ENCODE data around the gene UNC93B1.
"Not testable (repeated sequence)": the region's sequence is repeated elsewhere in the genome, so short reads cannot be mapped to it uniquely, and the experiment has no call there.

Gene UNC93B1

GRCh38 chr11:67983951-67984350, 19.9 kb downstream of the UNC93B1 start:
- Histone ChIP-seq H3K79me2 (ENCODE audit: insufficient read depth, low read length) (no peaks in the 10 kb centered on the region), H3K4me3 (ENCODE audit: low read length, poor library complexity, severe bottlenecking) (no peak overlapping the region), H3K27me3 (ENCODE audit: insufficient read depth, low read length, poor library complexity, severe bottlenecking) (no peaks in the 10 kb centered on the region), H3K4me1 (ENCODE audit: insufficient read depth, low read length, poor library complexity, severe bottlenecking) (no peaks in the 10 kb centered on the region), H4K20me1 (ENCODE audit: insufficient read depth, low read length, poor library complexity, severe bottlenecking) (no peaks in the 10 kb centered on the region), H3K9me2 (replicated peaks; ENCODE audit: low read depth, low read length) (no peaks in the 10 kb centered on the region), H3F3A (ENCODE audit: low read depth) (no peaks in the 10 kb centered on the region), H3K9me3 (ENCODE audit: insufficient read depth, low read depth, low read length) (no peaks in the 10 kb centered on the region), H2AFZ (ENCODE audit: low read length) (no peak overlapping the region), H3K36me3 (ENCODE audit: insufficient read depth, low read length) (no peaks in the 10 kb centered on the region), H3K9ac (ENCODE audit: low read depth, low read length, poor library complexity, severe bottlenecking) (no peak overlapping the region), H3K4me2 (ENCODE audit: low read depth, low read length, poor library complexity, severe bottlenecking) (no peak overlapping the region)
- TF ChIP-seq, protein P1, sequence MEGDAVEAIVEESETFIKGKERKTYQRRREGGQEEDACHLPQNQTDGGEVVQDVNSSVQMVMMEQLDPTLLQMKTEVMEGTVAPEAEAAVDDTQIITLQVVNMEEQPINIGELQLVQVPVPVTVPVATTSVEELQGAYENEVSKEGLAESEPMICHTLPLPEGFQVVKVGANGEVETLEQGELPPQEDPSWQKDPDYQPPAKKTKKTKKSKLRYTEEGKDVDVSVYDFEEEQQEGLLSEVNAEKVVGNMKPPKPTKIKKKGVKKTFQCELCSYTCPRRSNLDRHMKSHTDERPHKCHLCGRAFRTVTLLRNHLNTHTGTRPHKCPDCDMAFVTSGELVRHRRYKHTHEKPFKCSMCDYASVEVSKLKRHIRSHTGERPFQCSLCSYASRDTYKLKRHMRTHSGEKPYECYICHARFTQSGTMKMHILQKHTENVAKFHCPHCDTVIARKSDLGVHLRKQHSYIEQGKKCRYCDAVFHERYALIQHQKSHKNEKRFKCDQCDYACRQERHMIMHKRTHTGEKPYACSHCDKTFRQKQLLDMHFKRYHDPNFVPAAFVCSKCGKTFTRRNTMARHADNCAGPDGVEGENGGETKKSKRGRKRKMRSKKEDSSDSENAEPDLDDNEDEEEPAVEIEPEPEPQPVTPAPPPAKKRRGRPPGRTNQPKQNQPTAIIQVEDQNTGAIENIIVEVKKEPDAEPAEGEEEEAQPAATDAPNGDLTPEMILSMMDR (conservative IDR thresholded peaks at IDR 0.05; ENCODE audit: low read length), result no peak
- no peak for TF ChIP-seq EZH2phosphoT487 (IDR thresholded peaks at IDR 0.05; ENCODE audit: borderline replicate concordance)

DNA sequence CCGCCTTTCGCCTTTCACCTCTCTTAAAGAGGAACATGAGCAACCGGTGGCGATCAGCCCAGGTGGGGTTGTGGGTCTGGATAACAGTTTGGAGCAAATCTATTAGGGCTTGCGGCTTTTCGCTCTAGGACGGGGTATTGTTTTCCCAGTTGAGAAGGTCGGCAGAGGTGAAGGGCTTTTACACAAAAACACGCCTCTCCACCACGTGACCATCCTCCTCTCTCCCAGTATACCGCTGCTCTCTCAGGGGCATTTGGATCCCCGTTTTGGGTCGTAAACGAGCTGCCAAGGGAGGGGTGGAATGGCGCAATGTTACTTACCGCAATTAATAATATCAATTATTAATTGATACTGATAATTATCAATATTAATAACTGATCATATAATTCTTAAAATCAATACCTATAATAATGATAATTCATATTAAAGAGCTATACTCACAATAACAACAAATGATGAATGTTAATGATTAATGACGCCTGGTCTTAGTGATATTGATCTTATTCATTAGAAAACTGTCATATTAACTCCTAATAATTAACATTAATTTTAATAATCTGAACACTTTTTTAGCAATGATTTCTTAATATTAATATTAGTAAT, 21.5 kb downstream of the UNC93B1 start:
- H3K4me1 ChIP-seq (ENCODE audit: insufficient read depth, low read length, poor library complexity, severe bottlenecking); H3K9ac ChIP-seq (ENCODE audit: low read depth, low read length, poor library complexity, severe bottlenecking); H3K79me2 ChIP-seq (ENCODE audit: insufficient read depth, low read length); H2AFZ ChIP-seq (ENCODE audit: low read length); H3F3A ChIP-seq (ENCODE audit: low read depth); H3K4me2 ChIP-seq (ENCODE audit: low read depth, low read length, poor library complexity, severe bottlenecking); H3K4me3 ChIP-seq (ENCODE audit: low read length, poor library complexity, severe bottlenecking); H4K20me1 ChIP-seq (ENCODE audit: insufficient read depth, low read length, poor library complexity, severe bottlenecking); H3K36me3 ChIP-seq (ENCODE audit: insufficient read depth, low read length); H3K27me3 ChIP-seq (ENCODE audit: insufficient read depth, low read length, poor library complexity, severe bottlenecking); H3K9me2 ChIP-seq (replicated peaks; ENCODE audit: low read depth, low read length); H3K9me3 ChIP-seq (ENCODE audit: insufficient read depth, low read depth, low read length): not testable (repeated sequence)

DNA sequence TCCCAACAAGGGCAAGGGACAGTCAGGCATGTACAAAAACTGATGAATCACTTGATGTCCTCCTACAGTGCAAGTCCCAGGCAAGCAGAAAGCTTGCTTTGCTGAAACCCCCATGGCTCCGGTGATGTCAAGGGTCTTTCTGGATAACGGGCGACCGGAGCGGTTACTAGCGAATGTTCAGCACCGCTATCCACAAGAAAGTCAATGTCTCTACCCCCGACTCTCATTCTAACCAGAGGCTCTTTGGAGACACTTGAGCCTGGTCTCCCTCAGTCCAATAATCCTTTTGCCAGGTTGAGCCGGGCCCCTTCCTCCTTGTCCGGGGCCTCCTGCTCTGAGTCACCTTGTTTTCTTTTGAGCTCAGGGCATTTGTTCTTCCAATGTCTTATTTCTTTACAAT, 22.7 kb downstream of the UNC93B1 start:
- H3K9ac ChIP-seq (ENCODE audit: low read depth, low read length, poor library complexity, severe bottlenecking); H2AFZ ChIP-seq (ENCODE audit: low read length); H3K4me1 ChIP-seq (ENCODE audit: insufficient read depth, low read length, poor library complexity, severe bottlenecking); H3K9me3 ChIP-seq (ENCODE audit: insufficient read depth, low read depth, low read length); H3K27me3 ChIP-seq (ENCODE audit: insufficient read depth, low read length, poor library complexity, severe bottlenecking); H3F3A ChIP-seq (ENCODE audit: low read depth); H3K9me2 ChIP-seq (replicated peaks; ENCODE audit: low read depth, low read length); H4K20me1 ChIP-seq (ENCODE audit: insufficient read depth, low read length, poor library complexity, severe bottlenecking); H3K79me2 ChIP-seq (ENCODE audit: insufficient read depth, low read length); H3K4me3 ChIP-seq (ENCODE audit: low read length, poor library complexity, severe bottlenecking); H3K36me3 ChIP-seq (ENCODE audit: insufficient read depth, low read length); H3K4me2 ChIP-seq (ENCODE audit: low read depth, low read length, poor library complexity, severe bottlenecking): not testable (repeated sequence)

- H4K20me1 ChIP-seq (ENCODE audit: insufficient read depth, low read length, poor library complexity, severe bottlenecking); H3K27me3 ChIP-seq (ENCODE audit: insufficient read depth, low read length, poor library complexity, severe bottlenecking); H3K9me2 ChIP-seq (replicated peaks; ENCODE audit: low read depth, low read length); H3K4me1 ChIP-seq (ENCODE audit: insufficient read depth, low read length, poor library complexity, severe bottlenecking); H3K4me2 ChIP-seq (ENCODE audit: low read depth, low read length, poor library complexity, severe bottlenecking); H3K79me2 ChIP-seq (ENCODE audit: insufficient read depth, low read length); H3K9ac ChIP-seq (ENCODE audit: low read depth, low read length, poor library complexity, severe bottlenecking); H2AFZ ChIP-seq (ENCODE audit: low read length); H3K36me3 ChIP-seq (ENCODE audit: insufficient read depth, low read length); H3F3A ChIP-seq (ENCODE audit: low read depth); H3K4me3 ChIP-seq (ENCODE audit: low read length, poor library complexity, severe bottlenecking); H3K9me3 ChIP-seq (ENCODE audit: insufficient read depth, low read depth, low read length): not testable (repeated sequence)
Measured at GRCh38 chr11:67978766-67979418, 25.0 kb downstream of the UNC93B1 start.

DNA sequence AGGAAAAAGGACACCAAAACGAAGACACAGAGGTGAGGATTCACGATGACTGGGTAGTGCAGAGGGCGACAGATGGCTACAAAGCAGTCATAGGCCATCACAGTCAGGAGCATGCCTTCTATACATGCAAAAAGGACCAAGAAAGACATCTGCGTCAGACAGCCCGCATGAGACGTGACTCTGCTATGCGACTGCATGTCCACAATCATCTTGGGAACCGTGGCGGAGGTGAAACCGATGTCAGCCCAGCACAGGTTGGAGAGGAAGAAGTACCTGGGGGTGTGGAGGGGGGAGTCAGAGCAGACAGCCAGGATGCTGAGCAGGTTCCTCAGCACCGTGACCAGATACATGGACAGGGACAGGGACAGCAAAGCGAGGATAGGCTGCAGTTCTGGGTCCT, 29.2 kb downstream of the UNC93B1 start:
- not testable (repeated sequence) for H3K9me2 ChIP-seq (replicated peaks; ENCODE audit: low read depth, low read length); H3K36me3 ChIP-seq (ENCODE audit: insufficient read depth, low read length); H3K9ac ChIP-seq (ENCODE audit: low read depth, low read length, poor library complexity, severe bottlenecking); H3K9me3 ChIP-seq (ENCODE audit: insufficient read depth, low read depth, low read length); H3K4me2 ChIP-seq (ENCODE audit: low read depth, low read length, poor library complexity, severe bottlenecking); H3K4me1 ChIP-seq (ENCODE audit: insufficient read depth, low read length, poor library complexity, severe bottlenecking); H3K27me3 ChIP-seq (ENCODE audit: insufficient read depth, low read length, poor library complexity, severe bottlenecking); H3K79me2 ChIP-seq (ENCODE audit: insufficient read depth, low read length); H3F3A ChIP-seq (ENCODE audit: low read depth); H2AFZ ChIP-seq (ENCODE audit: low read length); H3K4me3 ChIP-seq (ENCODE audit: low read length, poor library complexity, severe bottlenecking); H4K20me1 ChIP-seq (ENCODE audit: insufficient read depth, low read length, poor library complexity, severe bottlenecking)

DNA sequence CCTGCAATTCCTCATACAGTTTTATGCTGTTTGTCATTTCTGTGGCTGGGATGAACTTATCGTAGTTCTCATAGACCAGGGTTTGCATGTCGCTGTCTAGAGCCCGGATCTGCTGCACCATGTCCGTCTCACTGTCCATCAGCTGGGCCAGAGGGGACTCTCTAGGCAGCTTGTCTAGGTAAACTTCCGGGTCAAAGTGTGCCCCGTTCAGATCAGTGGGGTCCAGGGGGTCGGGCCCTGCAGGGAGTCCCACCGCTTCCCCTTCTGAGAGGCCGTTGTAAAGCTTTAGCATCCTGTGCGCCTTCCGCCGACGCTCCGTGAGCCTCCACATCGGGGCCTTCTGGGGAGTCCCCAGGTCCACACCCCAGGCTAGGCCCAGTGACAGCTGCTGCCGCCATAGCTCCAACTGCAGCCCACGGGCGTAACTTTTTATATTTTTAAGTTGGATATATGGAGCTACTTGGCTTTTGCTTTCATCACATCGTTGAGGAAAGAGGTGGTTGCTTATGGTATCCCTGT, 38.0 kb downstream of the UNC93B1 start:
- H3K27me3 ChIP-seq (ENCODE audit: insufficient read depth, low read length, poor library complexity, severe bottlenecking); H3K4me1 ChIP-seq (ENCODE audit: insufficient read depth, low read length, poor library complexity, severe bottlenecking); H3K79me2 ChIP-seq (ENCODE audit: insufficient read depth, low read length); H2AFZ ChIP-seq (ENCODE audit: low read length); H3K36me3 ChIP-seq (ENCODE audit: insufficient read depth, low read length); H3K9ac ChIP-seq (ENCODE audit: low read depth, low read length, poor library complexity, severe bottlenecking); H3K9me2 ChIP-seq (replicated peaks; ENCODE audit: low read depth, low read length); H3K4me3 ChIP-seq (ENCODE audit: low read length, poor library complexity, severe bottlenecking); H3F3A ChIP-seq (ENCODE audit: low read depth); H4K20me1 ChIP-seq (ENCODE audit: insufficient read depth, low read length, poor library complexity, severe bottlenecking); H3K9me3 ChIP-seq (ENCODE audit: insufficient read depth, low read depth, low read length); H3K4me2 ChIP-seq (ENCODE audit: low read depth, low read length, poor library complexity, severe bottlenecking): not testable (repeated sequence)

All from Loucy (cell line).